ENCODE data around the gene IKZF4. TPM values are rescaled to one million over a fixed set of nuclear protein-coding genes. Genes with fewer than 3 reads are reported as not detected.

The IKZF4 gene
- total RNA-seq, 2 donors from 2014 or later = 2.6 to 3.9 TPM

GRCh38 chr12:56029666-56030293, 8.9 kb downstream of the IKZF4 start:
- H3K9me3 ChIP-seq = no peaks in the 10 kb centered on the region
- no peak for DNase-seq (ENCODE audit: low spot score)
- no peak overlapping the region for H3K27ac ChIP-seq
- no peaks in the 10 kb centered on the region for H3K4me1 ChIP-seq
- TF ChIP-seq CTCF (IDR thresholded peaks at IDR 0.05) = peak in 1 of 2 donors; percentile 68
- H3K27me3 ChIP-seq = no peaks in the 10 kb centered on the region
- H3K36me3 ChIP-seq = peaks cover 18% of the 10 kb centered on the region
- no peak overlapping the region for H3K4me3 ChIP-seq

GRCh38 chr12:56031987-56032386, 11.1 kb downstream of the IKZF4 start:
- H3K4me1 ChIP-seq = no peaks in the 10 kb centered on the region
- no peak for TF ChIP-seq CTCF (IDR thresholded peaks at IDR 0.05)
- H3K27me3 ChIP-seq = no peaks in the 10 kb centered on the region
- H3K36me3 ChIP-seq = peaks cover 29% of the 10 kb centered on the region
- no peaks in the 10 kb centered on the region for H3K9me3 ChIP-seq
- H3K4me3 ChIP-seq = no peak overlapping the region
- no peak for DNase-seq (ENCODE audit: low spot score)
- no peak overlapping the region for H3K27ac ChIP-seq

GRCh38 chr12:56034586-56035332, 13.9 kb downstream of the IKZF4 start:
- Histone ChIP-seq H3K4me1 (no peaks in the 10 kb centered on the region), H3K4me3 (no peak overlapping the region), H3K36me3 (peaks cover 29% of the 10 kb centered on the region), H3K27me3 (no peaks in the 10 kb centered on the region), H3K27ac (no peak overlapping the region), H3K9me3 (no peaks in the 10 kb centered on the region)
- no peak for DNase-seq (ENCODE audit: low spot score)
- no peak for TF ChIP-seq CTCF (IDR thresholded peaks at IDR 0.05)

- Histone ChIP-seq H3K27me3 (no peaks in the 10 kb centered on the region), H3K36me3 (peaks cover 29% of the 10 kb centered on the region), H3K27ac (no peak overlapping the region), H3K9me3 (no peaks in the 10 kb centered on the region), H3K4me3 (no peak overlapping the region), H3K4me1 (peaks cover 0 to 6% of the 10 kb centered on the region in 2 donors)
- no peak for TF ChIP-seq CTCF (IDR thresholded peaks at IDR 0.05)
- no peak for DNase-seq (ENCODE audit: low spot score)
Observed at GRCh38 chr12:56037161-56037560, 16.3 kb downstream of the IKZF4 start.

GRCh38 chr12:56038022-56038655, 17.3 kb downstream of the IKZF4 start:
- Histone ChIP-seq H3K9me3 (no peaks in the 10 kb centered on the region), H3K4me3 (no peak overlapping the region), H3K36me3 (peaks cover 27% of the 10 kb centered on the region), H3K4me1 (peaks cover 0 to 14% of the 10 kb centered on the region in 2 donors), H3K27me3 (no peaks in the 10 kb centered on the region), H3K27ac (no peak overlapping the region)
- no peak for TF ChIP-seq CTCF (IDR thresholded peaks at IDR 0.05)
- no peak for DNase-seq (ENCODE audit: low spot score)
